Tibial nerve (tissue), 4 donors: Measurements from ENCODE around the gene DOCK1.

Experiments
- EP300 ChIP-seq, 2 donors: sonication (generic); formaldehyde crosslinking; IDR thresholded peaks; one replicate each; pipeline ENCODE4 v1.6.1; 2017; ENCODE audit warnings: antibody characterized with exemption in 2 of 2, mild to moderate bottlenecking in 1 of 2
- POLR2A ChIP-seq, 2 donors: fragments of 450-650 bp; IDR thresholded peaks; one replicate each; pipeline ENCODE4 v1.6.1; 2017; ENCODE audit warnings: antibody characterized with exemption in 2 of 2, mild to moderate bottlenecking in 2 of 2, moderate library complexity in 2 of 2
- TF ChIP-seq, protein P1 (sequence below), 5 experiments: fragments of 200-600 bp in 3 of 5; fragments of 450-650 bp in 2 of 5; sonication (generic) in 3 of 5; IDR thresholded peaks; one replicate each; pipeline ENCODE4 v1.5.1; 2016 to 2019; ENCODE audit warnings: antibody characterized with exemption in 5 of 5, mild to moderate bottlenecking in 3 of 5, moderate library complexity in 2 of 5

DNA sequence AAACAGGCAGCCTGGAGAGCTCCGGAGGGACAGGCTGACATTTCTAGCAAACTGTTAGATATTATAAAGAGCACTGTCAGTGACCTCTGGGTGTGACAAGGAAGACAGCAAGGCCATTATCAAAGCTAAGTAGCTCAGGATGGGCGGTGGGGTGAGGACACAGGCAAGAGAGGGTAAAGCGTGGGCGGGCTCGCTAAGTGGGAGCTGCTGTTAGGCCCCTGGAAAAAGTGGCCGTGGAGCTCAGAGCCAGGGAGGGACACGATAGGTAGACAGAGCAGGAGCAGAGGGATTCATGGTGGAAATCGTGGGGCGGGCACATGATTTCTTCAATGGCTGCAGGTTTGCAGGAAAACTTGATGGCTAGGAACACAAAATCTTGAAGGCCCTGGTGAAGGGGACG lies 592.5 kb downstream of the DOCK1 start:
- TF ChIP-seq, protein P1, sequence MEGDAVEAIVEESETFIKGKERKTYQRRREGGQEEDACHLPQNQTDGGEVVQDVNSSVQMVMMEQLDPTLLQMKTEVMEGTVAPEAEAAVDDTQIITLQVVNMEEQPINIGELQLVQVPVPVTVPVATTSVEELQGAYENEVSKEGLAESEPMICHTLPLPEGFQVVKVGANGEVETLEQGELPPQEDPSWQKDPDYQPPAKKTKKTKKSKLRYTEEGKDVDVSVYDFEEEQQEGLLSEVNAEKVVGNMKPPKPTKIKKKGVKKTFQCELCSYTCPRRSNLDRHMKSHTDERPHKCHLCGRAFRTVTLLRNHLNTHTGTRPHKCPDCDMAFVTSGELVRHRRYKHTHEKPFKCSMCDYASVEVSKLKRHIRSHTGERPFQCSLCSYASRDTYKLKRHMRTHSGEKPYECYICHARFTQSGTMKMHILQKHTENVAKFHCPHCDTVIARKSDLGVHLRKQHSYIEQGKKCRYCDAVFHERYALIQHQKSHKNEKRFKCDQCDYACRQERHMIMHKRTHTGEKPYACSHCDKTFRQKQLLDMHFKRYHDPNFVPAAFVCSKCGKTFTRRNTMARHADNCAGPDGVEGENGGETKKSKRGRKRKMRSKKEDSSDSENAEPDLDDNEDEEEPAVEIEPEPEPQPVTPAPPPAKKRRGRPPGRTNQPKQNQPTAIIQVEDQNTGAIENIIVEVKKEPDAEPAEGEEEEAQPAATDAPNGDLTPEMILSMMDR (IDR thresholded peaks at IDR 0.05): no peak
- TF ChIP-seq POLR2A (IDR thresholded peaks at IDR 0.05): no peak
- TF ChIP-seq EP300 (IDR thresholded peaks at IDR 0.05): no peak
